Ureter (tissue), 1 donor: ENCODE measurements around the gene PUS1. TPM values are rescaled to one million over a fixed set of nuclear protein-coding genes. Genes with fewer than 3 reads are reported as not detected.
"Not testable (repeated sequence)": the region's sequence is repeated elsewhere in the genome, so short reads cannot be mapped to it uniquely, and the experiment has no call there.

Experiments
- DNase-seq: peaks from one replicate; pipeline ENCODE4 v3.0.0-alpha.2; 2020; ENCODE audit warnings: low spot score
- total RNA-seq: library from RNA; stranded (reverse); gene quantifications from one replicate; pipeline ENCODE4 v1.2.4, GENCODE V29; 2023
- donor health status: DM: yes; HTN: yes; CAD: no.

PUS1 gene
- total RNA-seq, result 46.9 TPM

DNA sequence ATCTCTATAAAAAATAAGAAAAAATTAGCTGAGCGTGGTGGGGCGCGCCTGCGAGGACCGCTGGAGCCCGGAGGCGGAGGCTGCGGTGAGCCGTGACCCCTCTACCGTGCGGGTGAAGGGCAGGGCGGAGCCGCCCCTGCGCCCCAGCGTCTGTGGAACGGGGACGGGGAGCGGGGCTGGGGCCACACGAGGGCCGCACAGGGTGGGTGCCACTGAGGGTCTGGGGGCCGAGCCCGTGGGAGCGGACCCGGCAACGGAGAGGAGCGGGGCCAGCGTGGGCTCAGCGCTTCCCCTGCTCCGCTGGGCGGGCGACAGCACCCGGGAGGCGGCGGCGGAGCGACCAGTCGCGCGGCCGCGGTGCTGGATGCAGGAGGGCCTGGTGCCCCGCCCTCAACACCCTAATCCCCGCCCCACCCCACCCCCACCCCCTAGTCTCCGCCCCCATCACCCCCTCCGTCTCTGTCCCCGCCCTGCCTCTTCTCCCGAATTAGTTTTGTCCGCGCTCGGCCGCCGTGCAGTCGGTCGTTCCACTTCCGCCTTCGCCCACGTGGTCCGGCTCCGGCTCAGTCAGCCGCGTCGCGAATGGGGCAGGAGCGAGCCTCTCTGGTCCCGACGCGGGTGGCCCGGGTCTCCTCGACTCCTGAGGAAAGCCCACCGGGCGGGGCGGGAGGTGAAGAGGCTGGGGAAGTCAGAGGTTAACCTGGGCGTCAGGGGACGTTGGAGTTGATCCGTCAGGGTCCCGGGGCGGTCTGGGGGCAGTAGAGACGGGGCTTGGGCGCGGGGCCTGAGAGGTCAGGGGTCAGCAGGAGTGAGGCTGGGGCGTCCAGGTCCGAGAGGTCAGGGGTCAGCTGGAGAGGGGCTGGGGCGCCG is at the start of gene PUS1:
Gene PUS1, plus strand, starts transcription at position 566 of the 870 bp plus-strand sequence. CDS start 447 bp downstream, outside the sequence.
- DNase-seq, result peak; percentile 95

DNA sequence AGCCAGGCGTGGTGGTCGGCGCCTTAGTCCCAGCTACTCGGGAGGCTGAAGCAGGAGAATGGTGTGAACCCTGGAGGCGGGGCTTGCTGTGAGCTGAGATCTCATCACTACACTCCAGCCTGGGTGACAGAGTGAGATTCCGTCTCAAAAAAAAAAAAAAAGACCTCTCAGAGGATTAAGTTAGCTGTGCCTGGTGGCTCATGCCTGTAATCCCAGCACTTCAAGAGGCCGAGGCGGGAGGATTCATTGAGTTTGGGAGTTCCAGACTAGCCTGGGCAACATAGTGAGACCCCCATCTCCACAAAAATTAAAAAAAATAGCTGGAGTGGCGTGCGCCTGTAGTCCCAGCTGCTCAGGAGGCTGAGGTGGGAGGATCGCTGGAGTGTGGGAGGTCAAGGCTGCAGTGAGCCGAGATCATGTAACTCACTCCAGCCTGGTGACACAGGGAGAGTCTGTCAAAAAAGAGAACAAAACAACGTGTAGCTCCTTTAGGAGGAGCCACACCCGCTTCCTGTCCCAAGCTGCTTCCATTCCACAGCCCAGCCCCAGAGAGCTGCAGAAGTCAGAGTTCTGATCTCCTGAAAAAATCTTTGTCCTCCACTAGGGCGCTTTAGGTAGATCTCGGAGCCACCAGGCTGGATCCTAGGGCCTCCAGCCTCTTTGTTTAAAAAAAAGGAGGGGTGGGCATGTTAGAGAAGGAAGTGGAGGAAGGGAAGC is 46.1 kb upstream of the PUS1 start:
- no peak for DNase-seq

DNA sequence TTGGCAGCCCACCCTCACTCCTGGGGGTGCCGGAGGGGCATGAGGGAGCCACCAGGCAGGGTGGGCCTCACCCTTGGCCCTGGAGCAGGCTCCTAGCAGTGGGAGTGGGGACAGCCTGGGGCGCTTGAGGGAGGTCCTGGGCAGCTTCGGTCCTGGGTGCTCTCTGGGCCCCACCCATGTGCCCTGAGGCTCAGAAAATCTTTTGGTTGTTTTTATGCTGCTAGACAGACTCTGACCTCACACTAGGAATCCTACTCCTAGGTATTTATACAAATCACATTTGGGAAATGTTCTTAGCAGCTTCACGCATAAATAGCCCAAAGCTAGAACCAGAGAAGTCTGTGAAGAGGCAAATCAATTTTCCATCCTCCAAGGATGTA is 45.6 kb upstream of the PUS1 start:
- DNase-seq, result no peak

DNA sequence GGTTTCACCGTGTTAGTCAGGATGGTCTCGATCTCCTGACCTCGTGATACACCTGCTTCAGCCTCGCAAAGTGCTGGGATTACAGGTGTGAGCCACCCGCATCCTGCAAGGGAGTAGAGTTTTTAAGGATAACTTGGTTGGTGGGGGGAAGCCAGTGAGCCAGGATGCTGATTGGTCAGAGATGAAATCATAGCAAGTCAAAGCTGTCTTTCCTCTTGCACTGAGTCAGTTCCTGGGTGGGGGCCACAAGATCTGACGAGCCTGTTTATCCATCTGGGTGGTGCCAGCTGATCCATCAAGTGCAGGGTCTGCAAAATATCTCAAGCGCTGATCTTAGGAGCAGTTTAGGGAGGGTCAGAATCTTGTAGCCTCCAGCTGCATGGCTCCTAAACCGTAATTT is 44.0 kb upstream of the PUS1 start:
- DNase-seq, result not testable (repeated sequence)

DNA sequence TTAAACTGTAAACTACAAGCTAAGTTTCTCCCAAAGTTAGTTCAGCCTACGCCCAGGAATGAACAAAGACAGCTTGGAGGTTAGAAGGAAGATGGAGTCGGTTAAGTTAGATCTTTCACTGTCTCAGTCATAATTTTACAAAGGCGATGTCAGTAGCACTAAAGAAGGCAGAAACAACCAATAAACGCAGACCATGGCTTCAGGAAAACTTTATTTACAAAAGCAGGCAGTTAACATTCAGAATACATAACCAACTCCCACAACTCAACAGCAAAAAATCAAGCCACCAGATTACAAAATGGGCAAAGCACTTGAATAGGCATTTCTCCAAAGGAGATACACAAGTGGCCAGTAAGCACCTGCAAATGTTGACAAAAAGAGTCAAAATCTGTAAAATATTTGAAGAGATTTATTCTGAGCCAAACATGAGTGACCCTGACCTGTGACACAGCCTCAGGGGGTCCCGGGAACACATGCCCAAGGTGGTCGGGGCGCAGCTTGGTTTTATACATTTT is 43.5 kb upstream of the PUS1 start:
- DNase-seq, result no peak

DNA sequence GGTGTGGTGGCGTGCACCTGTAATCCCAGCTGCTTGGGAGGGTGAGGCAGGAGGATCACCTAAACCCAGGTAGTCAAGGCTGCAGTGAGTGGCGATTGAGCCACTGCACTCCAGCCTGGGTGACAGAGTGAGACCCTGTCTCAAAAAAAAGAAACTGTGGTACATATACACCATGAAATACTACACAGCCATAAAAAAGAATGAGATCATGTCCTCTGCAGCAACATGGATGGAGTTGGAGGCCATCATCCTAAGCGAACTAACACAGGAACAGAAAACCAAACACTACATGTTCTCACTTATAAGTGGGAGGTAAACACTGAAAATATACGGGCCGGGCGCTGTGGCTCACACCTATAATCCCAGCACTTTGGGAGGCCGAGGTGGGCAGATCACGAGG is 37.4 kb upstream of the PUS1 start:
- not testable (repeated sequence) for DNase-seq

DNA sequence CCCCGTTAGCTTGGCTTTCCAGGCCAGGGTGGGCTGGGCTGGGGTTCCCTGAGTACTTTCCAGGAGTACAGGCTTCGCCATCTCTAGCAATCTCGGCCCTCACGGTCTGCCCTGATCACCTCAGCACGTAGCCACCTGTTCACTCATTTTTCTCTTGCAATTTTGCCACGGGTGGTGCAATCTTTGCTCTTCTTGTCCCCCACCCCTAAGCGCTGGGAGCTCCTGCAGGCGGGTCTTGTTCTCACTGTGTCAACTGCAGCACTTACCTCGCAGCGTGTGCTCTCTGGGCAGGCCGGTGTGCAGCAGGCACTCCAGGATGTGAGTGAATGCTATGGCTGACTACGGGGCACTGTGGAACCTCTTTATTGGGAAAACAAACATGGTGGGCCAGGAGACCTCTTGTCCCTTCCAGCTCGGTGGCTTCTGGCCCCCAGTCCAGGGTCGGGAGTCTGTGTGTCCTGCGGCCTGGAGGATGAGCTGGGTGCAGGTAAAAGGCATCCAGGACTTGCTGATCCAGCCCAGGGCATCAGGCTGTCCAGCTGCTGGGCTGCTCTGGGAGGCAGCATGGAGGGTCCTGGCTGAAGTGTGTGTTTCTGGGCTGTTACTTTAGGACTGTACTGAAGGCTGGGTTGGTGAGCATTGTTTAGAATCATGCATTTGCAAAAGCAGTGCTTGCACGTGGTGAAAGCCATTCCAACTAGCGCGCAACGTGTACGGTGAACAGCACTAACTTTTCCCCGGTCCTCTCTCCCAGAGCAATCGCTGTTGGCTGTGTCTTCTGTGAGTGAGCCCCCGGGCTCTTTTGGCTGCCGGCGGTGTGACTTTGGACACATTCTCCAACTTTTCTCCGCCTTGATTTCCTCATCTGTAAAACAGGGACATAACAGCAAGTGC is 36.1 kb upstream of the PUS1 start:
- DNase-seq, result no peak

DNA sequence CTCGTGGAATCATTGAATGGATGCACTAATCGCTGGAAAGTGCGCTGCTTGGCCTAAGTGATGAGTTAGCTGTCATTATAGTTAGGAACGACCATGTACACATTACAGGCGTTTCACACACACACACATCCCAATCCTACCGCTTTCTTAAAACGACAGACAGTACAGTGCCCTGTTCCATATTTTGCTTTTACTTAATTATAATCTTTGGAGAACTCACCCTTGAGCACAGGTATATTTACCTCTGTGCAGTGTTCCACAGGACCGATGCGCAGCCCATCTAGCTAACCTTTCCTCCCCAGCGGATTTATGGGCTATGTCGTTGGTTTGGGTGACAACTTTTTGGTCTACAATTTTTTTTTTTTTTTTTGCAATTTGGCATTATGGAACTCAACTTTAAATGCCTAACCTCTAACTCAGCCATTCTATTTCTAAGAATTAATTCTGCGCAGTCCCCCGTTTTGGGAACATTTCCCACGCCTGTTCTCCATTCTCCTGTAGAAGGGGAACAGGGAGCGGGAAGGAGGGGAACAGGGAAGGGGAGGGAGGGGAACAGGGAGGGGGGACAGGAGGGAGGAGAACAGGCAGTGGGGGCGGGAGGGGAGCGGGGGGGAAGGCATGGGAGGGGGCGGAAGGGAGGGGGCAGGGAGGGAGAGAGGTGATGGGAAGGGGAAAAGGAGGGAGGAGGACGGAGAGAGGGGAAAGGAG is 35.3 kb upstream of the PUS1 start:
- DNase-seq, result peak; percentile 54

DNA sequence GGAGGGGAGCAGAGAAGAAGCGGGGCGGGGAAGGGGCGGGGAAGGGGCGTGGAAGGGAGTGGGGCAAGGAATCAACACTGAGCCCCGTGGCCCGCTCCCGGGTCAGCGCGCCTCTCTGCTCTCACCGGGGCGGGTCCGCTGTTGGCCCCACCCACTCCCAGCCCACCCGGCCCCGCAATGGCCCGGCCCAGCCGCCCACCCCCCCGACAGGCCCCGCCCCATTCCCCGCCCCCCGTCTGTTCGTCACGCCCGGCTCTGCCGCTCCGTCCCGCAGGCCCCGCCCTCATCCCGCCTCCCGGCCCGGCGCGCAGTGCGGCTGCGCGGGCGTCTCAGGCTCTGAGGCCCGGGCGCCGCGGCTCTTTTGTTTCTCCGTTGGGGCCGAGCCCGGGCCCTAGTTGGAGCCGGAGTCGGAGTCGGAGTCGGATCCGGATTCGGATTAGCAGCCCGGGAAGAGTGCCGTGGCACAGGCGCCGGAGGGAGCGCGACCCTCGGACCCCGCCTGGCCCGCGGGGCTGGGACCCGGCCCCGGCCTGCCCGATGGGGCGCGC is 34.7 kb upstream of the PUS1 start, which contains the start of gene ULK1:
Gene ULK1, plus strand, starts transcription at position 310 of the 548 bp plus-strand sequence. CDS start 380 bp downstream, outside the sequence.
- peak; percentile 91 for DNase-seq

DNA sequence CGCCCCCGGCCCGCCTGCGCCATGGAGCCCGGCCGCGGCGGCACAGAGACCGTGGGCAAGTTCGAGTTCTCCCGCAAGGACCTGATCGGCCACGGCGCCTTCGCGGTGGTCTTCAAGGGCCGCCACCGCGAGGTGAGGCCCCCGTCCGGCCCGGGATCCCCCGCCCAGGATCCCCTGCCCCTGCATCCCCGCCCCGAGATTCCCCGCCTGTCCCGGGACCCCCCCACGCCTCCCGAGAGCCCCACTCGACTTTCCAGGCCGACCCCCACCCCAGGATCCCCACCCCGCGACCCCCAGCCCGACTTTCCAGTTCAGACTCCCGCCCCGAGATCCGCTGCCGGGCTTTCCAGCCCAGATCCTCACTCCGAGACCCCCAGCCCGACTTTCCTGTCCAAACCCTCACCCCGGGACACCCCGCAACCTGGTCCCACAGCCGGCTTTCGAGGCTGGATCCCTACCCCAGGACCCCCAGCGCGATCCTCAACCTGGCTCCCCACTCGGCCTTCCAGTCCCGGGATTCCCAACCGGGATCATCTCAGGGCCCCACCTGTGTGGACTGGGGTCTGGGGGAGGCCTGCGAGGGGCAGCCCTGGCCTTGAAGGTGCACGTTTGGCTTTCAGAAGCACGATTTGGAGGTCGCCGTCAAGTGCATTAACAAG is 34.0 kb upstream of the PUS1 start:
- peak; percentile 52 for DNase-seq

DNA sequence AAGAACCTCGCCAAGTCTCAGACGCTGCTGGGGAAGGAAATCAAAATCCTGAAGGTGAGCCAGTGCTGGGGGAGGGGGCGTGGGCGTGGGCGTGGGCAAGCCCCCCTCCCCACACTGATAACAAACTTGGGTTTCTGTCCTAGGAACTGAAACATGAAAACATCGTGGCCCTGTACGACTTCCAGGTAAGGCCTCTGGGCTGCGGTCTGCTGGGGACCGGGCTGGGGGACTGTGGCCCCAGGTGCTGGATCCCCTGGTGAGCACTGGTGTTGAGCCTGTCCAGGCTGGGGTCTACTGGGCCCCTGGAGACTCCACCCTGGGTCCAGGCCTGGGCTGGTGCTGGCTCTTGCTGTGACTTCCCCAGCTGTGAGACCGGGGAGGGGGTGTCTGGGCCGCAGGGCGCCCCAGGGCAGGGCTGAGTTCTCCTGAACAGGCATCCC is 33.4 kb upstream of the PUS1 start:
- DNase-seq, result no peak

DNA sequence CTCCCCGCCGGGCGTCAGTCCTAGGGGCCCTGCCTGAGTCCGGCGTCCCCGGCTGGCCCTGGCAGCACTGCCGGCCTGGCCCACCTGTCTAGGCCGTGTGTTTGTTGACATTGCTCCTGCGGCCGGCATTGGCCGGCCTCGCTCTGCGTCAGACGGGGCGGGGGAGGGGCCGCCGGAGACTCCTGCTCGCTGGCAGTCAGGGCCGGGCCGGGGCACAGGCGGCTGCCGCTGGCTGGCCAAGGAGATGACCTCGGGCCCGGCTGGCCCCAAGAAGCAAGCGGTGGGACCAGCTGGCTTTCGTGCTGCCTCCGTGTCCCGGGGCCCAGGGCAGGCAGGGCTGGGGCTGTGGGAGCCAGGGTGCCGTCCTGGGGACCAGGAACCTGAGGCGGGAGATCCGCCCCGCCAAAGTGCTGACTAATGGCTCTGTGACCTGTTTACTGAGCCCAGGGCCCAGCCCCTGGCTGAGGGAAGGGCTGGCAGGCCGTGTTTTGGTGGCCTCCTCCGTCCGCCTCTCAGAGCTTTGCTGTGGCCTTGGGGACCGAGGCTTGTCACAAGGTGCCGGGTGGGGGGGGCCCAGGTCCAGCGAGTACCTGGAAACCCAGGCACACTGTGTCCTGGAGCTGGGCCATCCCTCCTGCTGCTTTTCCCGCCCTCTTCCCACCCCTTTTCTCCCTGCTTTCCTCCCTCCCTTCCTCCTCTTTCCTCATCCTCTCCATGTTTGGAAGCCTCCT is 32.8 kb upstream of the PUS1 start:
- DNase-seq, result peak; percentile 90

DNA sequence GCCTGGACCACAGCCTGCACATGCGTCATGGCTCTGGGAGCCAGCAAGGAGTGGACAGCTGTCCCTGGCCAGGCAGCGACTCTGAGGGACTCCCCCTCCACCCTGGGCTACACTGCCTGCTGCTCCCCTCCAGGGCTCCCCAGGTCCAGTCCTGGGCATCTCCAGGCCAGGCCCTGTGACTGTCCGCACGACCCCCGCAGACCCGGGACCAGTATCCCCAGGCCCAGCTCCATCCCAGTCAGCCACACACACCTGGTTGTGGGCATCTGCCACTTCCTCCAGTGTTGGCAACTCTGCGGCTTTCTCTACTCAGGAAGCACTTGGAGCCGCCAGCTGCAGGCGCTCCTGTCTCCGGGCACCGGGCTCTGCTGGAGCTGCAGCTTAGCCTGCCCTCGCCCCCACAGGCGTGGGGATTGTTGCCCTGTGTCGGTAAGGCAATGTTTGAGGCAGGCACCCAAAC is 32.2 kb upstream of the PUS1 start:
- no peak for DNase-seq

DNA sequence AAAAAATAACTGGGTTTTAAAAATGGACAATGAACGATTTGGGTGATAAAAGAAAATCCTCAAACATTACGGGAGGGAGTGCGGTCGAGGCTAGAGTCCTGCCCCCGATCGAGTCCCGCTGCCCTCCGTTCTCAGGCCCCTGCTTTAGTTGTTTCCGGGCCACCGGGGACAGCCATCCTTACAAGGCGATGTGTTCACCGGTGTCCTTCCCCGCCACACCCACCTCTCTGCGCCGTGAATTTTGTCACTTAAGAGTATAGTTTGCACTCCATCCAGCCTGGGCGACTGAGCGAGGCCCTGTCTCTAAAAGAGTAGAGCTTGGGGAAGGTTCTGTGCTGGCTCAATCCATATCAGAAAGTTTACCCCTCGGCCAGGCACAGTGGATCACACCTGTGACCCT is 31.8 kb upstream of the PUS1 start:
- DNase-seq, result peak; percentile 42

DNA sequence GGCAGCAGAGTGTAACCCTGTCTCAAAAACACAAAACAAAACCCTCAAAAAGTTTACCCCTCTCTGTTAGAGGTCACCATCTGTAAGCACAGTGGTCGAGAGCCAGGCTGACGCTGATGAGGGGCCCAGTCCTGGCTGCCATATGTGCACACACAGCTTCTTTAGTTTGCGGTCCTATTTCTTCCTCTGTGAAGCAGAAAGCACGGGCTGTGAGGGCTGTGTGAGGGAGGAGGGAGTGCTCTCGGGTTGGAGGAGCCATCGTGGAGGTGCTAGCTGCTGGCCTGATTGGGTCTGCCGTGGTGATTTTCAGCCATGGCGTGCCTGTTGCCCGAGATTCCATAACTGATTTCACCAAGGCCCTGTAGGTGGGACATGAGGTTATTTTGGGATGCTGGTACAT is 31.2 kb upstream of the PUS1 start:
- no peak for DNase-seq

DNA sequence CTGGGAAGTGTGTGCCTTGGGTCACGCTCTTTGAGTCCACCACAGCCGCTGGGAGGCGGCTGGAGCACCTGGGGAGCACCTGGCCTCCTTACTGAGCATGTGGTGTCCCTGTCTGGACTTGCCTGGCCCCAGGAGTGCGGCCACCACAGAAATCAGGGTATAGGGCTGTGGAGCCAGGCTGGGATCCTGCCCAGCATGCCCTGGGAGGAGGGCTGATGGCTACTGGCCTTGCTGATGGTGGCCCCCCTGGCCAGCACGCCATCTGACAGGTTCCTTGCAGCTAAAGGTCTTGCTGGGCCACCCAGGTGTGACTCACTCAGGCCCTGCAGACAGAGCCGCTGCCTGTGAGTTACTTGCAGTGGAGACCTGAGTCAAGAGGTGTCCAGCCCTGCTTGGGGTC is 28.7 kb upstream of the PUS1 start:
- DNase-seq, result no peak

DNA sequence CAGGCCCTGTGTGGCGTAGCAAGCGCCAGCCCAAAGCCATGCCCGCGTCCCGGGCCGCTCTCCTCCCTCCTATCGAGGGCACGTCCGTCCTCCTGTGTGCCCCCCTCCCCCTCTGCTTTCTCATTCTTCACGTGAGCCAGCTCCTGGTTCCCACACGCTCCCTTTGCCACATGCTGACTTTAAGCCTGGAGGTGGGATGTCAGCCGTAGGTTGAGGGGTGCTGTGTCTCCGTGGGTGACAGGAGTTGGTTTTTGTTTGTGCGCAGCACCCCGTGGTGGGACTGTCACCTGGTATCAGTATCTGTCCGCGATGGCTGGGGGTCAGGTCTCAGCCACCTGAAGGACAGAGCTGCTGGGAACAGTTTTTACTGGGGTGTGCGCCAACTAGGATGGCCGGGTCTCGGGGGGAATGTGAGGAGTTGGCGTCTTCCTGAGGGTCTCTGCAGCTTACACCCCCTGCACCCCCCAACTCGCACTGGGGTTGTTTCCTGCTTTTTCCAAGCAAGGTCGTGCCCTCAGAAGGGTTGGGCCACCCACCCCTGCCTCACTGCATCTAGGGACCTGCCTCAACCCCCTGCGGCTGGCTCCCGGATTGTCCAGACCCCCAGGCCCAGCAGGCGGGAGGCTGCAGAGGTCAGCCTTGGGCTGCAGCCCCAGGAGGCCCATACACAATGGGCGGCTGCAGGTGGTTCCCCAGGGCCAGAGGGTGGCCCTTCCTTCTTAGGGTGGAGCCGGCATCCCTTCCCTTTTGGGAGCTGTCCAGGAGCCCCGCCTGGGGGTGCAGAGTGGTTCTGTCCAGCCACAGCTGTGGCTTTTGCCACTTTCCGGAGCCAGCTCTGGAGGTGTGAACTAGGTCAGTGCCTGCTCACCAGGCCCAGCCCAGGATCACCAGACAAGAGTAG is 27.4 kb upstream of the PUS1 start:
- DNase-seq, result no peak
